Heart right ventricle (tissue), 16 donors: ENCODE measurements around the gene ANKRD40CL. TPM values are rescaled to one million over a fixed set of nuclear protein-coding genes. Genes with fewer than 3 reads are reported as not detected.

Experiments used
- ATAC-seq, 8 donors: fragments of 200-7000 bp; cut with Tn5 transposase; one replicate each; pipeline ENCODE4 v1.9.1; 2020; ENCODE audit warnings: mild to moderate bottlenecking in 8 of 8, moderate library complexity in 8 of 8, moderate number of reproducible peaks in 1 of 8
- DNase-seq, 2 donors: peaks; one replicate each; pipeline ENCODE4 v3.0.0-alpha.2; 2020
- H3K27ac ChIP-seq, 10 donors: fragments of 200-600 bp; sonication (generic) in 2 of 10; one replicate each; pipeline versions ENCODE4 v1.5.0 to v1.8.0; 2020 to 2022; ENCODE audit warnings: mild to moderate bottlenecking in 3 of 10
- H3K27me3 ChIP-seq, 7 donors: fragments of 200-600 bp; one replicate each; pipeline ENCODE4 v1.8.0; 2021 to 2022; ENCODE audit warnings: mild to moderate bottlenecking in 2 of 7
- H3K36me3 ChIP-seq, 9 donors: fragments of 200-600 bp; sonication (generic) in 1 of 9; one replicate each; pipeline versions ENCODE4 v1.5.0 to v1.8.0; 2020 to 2022; ENCODE audit warnings: mild to moderate bottlenecking in 2 of 9
- H3K4me1 ChIP-seq, 9 donors: fragments of 200-600 bp; sonication (generic) in 1 of 9; one replicate each; pipeline versions ENCODE4 v1.5.0 to v1.8.0; 2020 to 2022; ENCODE audit warnings: mild to moderate bottlenecking in 4 of 9
- H3K4me3 ChIP-seq, 10 donors: fragments of 200-600 bp; sonication (generic) in 2 of 10; one replicate each; pipeline versions ENCODE4 v1.5.0 to v1.8.0; 2020 to 2022; ENCODE audit warnings: mild to moderate bottlenecking in 7 of 10, moderate library complexity in 2 of 10
- H3K9me3 ChIP-seq, 11 donors: fragments of 200-600 bp in 10 of 11; sonication (generic) in 2 of 11; one replicate each; pipeline versions ENCODE4 v1.5.0 to v1.8.0; 2013 to 2022; ENCODE audit warnings: mild to moderate bottlenecking in 2 of 11, control low read depth in 1 of 11, moderate library complexity in 1 of 11
- CTCF ChIP-seq, 9 donors: fragments of 200-600 bp; sonication (generic) in 2 of 9; IDR thresholded peaks; one replicate each; pipeline versions ENCODE4 v1.5.0 to v1.8.0; 2021 to 2022; ENCODE audit warnings: antibody characterized with exemption in 9 of 9, mild to moderate bottlenecking in 5 of 9, moderate library complexity in 1 of 9
- WGBS, 2 donors: extraction: QIAGEN DNeasy Blood & Tissue Kit; methylation state at CpG; one replicate each; pipeline ENCODE4 v1.1.7; 2013; ENCODE audit warnings: inconsistent platforms in 1 of 2; 5-methylcytosine and 5-hydroxymethylcytosine counted together
- intact Hi-C, 10 donors: fragments of 100-400 bp; cut with DNase I; formaldehyde crosslinking; loops; one replicate each; pipeline versions ENCODE4 v1.11.1 to v1.14.2; 2022
- polyA plus RNA-seq, 2 donors: library from polyadenylated mRNA; stranded (reverse); fragments of 200-250 nt; gene quantifications; one replicate each; pipeline ENCODE4 v1.2.3, GENCODE V29; 2013
- total RNA-seq, 10 donors: library from RNA; stranded (reverse); fragmentation: NEBNext Ultra II Directional in 3 of 10; extraction: Animal tissue kit (Norgen Biotek cat#: 25700) in 3 of 10; gene quantifications; one replicate each; pipeline versions ENCODE4 v1.2.1 to v1.2.4, GENCODE V29; 2021 to 2023
- donor health status: Arrhythmogenic right ventricular cardiomyopathy.
- donor health status: ischemic (EF 13 %, LVEDD 7.1; RV severe dilation, severe dysfunction).
- donor health status: healthy with polysubstance abuse.
- donor health status: DM: no; HTN: yes; CAD: no.
- donor health status: DM: no; HTN: no; CAD: no.
- donor health status: ischemic (EF 25% LVEDD 6.9; RV normal size, moderate dysfunction).
- donor health status: ischemic (EF 25% LVEDD 5.7; RV mildly dilated, moderate dysfunction).
- donor health status: healthy.
- donor health status: DM: yes; HTN: yes; CAD: no.
- donor health status: Ischemic cardiomyopathy.
- donor health status: ischemic (EF 35%, LVEDD 5.7; RV mildly dilated, moderate dysfunction).
- donor health status: nonischemic (EF 11% LVEDD 7.7; RV severe dilation, severe dysfunction).
- donor health status: DM: yes; HTN: yes; CAD: no.
- donor health status: PGD.
- donor health status: ischemic (EF 29% LVEDD 5.4; RV normal size, mild dysfunction).
- donor health status: nonischemic (EF 23%, LVEDD 6.1; RV moderate dilation, normal function).

ANKRD40CL gene
- total and polyA plus RNA-seq, 12 donors: not detected

- intact Hi-C loops: no loop called here
- DNase-seq (no peak), ATAC-seq (peak in 2 of 8 donors; percentile 26 to 39)
- no peak overlapping the region for H3K4me3 ChIP-seq
- no peaks in the 10 kb centered on the region for H3K9me3 ChIP-seq
- no peak overlapping the region for H3K27ac ChIP-seq
- H3K36me3 ChIP-seq: no peaks in the 10 kb centered on the region
- TF ChIP-seq CTCF (IDR thresholded peaks at IDR 0.05): no peak
- peaks cover 0 to 16% (median 4%) of the 10 kb centered on the region in 9 donors for H3K4me1 ChIP-seq
- WGBS, 2 donors: 89 to 94% methylated on average over 19 of the region's 19 CpGs
- no peaks in the 10 kb centered on the region for H3K27me3 ChIP-seq
Measured at GRCh38 chr17:50798424-50799288, 31.3 kb upstream of the ANKRD40CL start.

GRCh38 chr17:50797135-50797810 lies 30.0 kb upstream of the ANKRD40CL start:
- DNase-seq (no peak), ATAC-seq (peak in 1 of 8 donors; percentile 27)
- H3K27me3 ChIP-seq: no peaks in the 10 kb centered on the region
- peak overlapping the region in 1 of 10 donors; percentile 16 for H3K27ac ChIP-seq
- 49 to 65% methylated on average over 11 of the region's 11 CpGs for WGBS, 2 donors
- intact Hi-C loops: no loop called here
- no peak overlapping the region for H3K4me3 ChIP-seq
- H3K36me3 ChIP-seq: no peaks in the 10 kb centered on the region
- H3K9me3 ChIP-seq: no peaks in the 10 kb centered on the region
- peaks cover 0 to 16% (median 4%) of the 10 kb centered on the region in 9 donors for H3K4me1 ChIP-seq
- no peak for TF ChIP-seq CTCF (IDR thresholded peaks at IDR 0.05)

- ATAC-seq (no peak), DNase-seq (no peak)
- H3K27me3 ChIP-seq: no peaks in the 10 kb centered on the region
- H3K36me3 ChIP-seq: no peaks in the 10 kb centered on the region
- H3K27ac ChIP-seq: no peak overlapping the region
- WGBS, 2 donors: 88 to 94% methylated on average over 6 of the region's 6 CpGs
- no peak overlapping the region for H3K4me3 ChIP-seq
- intact Hi-C loops: no loop called here
- H3K4me1 ChIP-seq: peaks cover 0 to 23% (median 4%) of the 10 kb centered on the region in 9 donors
- TF ChIP-seq CTCF (IDR thresholded peaks at IDR 0.05): no peak
- no peaks in the 10 kb centered on the region for H3K9me3 ChIP-seq
Measured at GRCh38 chr17:50794361-50794760, 27.0 kb upstream of the ANKRD40CL start.

GRCh38 chr17:50793007-50793406 lies 25.7 kb upstream of the ANKRD40CL start:
- peaks cover 0 to 23% (median 4%) of the 10 kb centered on the region in 9 donors for H3K4me1 ChIP-seq
- H3K27me3 ChIP-seq: no peaks in the 10 kb centered on the region
- no peak for ATAC-seq
- no peak for TF ChIP-seq CTCF (IDR thresholded peaks at IDR 0.05)
- DNase-seq: no peak
- H3K9me3 ChIP-seq: no peaks in the 10 kb centered on the region
- peak overlapping the region in 1 of 10 donors; percentile 8 for H3K27ac ChIP-seq
- 93% methylated on average over 8 of the region's 8 CpGs for WGBS, 2 donors
- intact Hi-C loops: no loop called here
- no peaks in the 10 kb centered on the region for H3K36me3 ChIP-seq
- no peak overlapping the region for H3K4me3 ChIP-seq
